Activated T-helper 9 cell treated with anti-CD3 and anti-CD28 coated beads, Interleukin-2, amount 50 U/mL, for 16 hours (primary cell): Measurements from ENCODE around the gene SPATS1.
"Not testable (repeated sequence)": the region's sequence is repeated elsewhere in the genome, so short reads cannot be mapped to it uniquely, and the experiment has no call there.

Experiments
- DNase-seq: peaks from one replicate; pipeline ENCODE4 v3.0.0-alpha.2; 2020; ENCODE audit warnings: low read depth

SPATS1 gene

DNA sequence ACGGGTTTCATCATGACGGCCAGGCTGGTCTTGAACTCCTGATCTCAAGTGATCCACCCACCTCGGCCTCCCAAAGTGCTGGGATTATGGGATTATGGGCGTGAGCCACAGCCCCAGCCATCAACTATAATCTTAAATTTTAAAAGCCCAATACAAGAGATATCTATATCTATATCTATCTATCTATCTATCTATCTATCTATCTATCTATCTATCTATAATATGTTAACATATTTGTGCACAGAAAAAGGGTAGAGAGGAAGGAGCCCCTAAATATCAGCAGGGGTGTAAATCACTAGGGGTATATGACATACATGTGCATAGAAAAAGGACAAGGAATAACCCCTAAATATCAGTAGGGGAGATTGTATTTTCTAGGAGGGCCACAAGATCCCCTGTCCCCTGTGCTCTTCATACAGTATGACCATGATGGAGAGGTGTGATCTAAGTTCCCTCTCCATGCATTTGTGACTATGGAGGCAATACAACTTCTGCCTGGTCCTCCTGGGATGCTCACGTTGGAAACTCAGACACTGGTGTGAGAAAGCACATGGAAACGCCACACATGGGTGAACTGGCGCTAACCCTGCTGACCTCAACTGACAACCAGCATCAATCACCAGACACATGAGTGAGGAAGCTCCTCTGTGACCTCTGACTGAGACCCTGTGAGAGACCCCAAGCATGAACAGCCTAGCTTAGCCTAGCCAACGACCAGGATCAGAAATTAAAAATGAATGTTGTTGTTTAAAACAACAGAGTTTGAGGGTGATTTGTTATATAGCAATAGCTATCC is 1.2 kb upstream of the SPATS1 start:
- DNase-seq: no peak

- DNase-seq: no peak
Observed at GRCh38 chr6:44342052-44342451, 398 bp upstream of the SPATS1 start.

- not testable (repeated sequence) for DNase-seq
Observed at GRCh38 chr6:44346818-44347217, 4.4 kb downstream of the SPATS1 start.

DNA sequence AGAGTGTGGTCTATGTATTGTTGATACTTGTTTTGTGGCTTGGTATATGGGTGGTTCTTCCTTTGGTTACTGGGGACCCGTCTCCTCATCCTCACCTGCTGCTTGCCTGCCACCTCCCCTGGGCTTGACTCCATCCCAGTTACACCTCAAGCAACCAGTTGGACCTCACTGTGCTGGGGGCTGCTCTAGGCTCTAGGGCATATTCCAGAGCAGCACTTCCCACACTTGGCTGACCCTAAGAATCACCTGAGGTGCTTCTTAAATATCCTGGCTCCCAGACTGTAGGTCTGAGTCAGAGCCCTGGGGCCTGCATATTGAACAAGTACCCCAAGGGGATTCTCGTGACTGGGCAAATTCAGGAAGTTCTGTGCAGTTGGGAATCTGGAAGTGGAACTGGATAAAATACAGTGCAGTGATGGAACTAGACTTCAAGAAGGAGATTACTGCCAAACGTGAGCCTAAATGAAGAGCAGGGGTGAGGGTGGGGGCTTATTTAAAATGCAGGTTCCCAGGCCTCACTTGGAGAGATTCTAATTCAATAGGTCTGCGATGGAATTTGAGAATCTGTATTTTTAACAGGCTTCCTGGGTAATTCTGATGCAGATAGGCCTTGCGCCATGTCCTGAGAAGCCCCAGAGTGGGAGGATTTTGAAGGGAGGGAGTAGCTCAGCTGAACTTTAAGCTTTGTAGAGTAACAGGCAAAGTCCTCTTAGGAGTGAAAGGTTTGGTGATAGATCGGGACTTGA is 7.6 kb downstream of the SPATS1 start:
- DNase-seq: no peak

GRCh38 chr6:44350650-44350994 is 8.2 kb downstream of the SPATS1 start:
- DNase-seq: not testable (repeated sequence)

GRCh38 chr6:44352259-44352658 is 9.8 kb downstream of the SPATS1 start:
- DNase-seq: no peak

- no peak for DNase-seq
Observed at GRCh38 chr6:44353336-44353735, 10.9 kb downstream of the SPATS1 start.

GRCh38 chr6:44355640-44356039 is 13.2 kb downstream of the SPATS1 start:
- no peak for DNase-seq

DNA sequence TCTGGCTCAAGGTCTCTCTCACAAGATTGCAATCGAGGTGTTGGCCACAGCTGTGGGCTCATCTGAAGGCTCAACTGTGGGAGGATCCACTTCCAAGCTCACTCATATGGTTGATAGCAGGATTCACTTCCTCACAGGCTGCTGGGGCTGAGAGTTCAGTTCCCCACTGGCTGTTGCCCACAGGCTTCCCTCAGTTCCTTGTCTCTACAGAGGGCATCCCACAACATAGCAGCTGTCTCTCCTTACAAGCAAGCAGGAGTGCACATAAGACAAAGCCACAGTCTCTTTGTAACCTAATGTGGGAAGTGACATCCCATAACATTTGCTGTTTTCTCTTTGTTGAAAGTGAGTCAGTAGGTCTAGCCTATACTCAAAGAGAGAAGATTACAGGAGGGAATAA is 14.0 kb downstream of the SPATS1 start:
- no peak for DNase-seq

GRCh38 chr6:44359973-44360372 is 17.5 kb downstream of the SPATS1 start:
- no peak for DNase-seq

DNA sequence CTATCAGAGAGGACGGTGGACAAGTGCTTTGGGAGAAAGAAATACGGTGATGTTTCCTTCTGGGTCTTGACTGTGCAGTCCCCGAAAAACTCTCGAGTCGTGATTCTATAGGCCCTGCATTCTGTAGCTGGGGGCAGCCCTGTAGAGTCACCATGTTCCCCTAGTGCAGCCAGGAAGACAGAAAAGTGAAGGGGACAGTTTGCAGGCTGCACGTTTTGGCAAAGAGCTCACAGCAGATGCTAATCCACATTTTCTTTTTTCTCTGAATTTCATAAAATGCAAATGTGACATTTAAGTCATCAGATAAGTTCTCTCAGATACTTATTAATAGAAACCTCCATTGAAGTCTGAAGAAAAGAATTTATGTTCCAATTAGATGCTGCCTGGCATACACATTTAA is 19.5 kb downstream of the SPATS1 start:
- no peak for DNase-seq

DNA sequence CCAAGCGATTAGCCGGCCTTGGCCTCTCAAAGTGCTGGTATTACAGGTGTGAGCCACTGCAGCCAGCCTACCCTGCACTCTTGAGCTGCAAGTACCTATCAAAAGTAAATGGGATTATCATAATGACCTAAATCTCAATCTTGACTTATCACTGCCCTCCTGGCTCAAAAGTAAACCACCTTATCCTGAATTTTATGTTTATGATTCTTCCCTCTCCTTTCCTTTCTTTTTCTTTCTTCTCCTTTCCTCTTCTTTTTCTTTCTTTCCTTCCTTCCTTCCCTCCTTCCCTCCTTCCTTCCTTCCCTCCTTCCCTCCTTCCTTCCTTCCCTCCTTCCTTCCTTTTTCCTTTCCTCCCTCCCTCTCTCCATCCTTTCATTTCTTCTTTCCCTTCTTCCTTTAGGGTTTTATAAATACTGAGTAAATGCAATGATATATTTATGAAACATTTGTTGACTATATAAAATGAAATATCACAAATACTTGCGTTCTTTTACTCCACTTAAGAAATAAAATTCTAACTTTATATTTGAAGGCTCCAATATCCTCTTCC is 21.0 kb downstream of the SPATS1 start:
- no peak for DNase-seq

- no peak for DNase-seq
Observed at GRCh38 chr6:44366781-44367180, 24.3 kb downstream of the SPATS1 start.

- no peak for DNase-seq
Observed at GRCh38 chr6:44367681-44368080, 25.2 kb downstream of the SPATS1 start.

DNA sequence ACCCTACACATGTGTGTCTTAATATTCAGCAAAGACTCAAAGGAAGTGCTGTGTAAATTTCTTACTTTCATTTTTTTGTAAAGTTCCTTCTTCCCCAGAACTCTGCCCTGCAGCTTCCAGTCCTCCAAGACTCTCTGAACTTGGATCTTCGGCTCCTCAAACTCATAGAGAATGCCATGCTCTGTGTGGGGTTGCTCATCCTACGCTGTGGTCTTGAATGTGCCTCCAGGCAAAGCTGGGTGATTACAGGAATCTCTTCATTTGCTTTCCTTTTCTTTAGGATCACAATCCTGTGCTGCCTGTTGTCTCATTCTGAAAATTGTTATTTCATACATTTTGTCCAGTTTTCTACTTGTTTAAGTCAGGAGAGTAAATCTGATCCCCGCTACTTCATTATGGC is 30.6 kb downstream of the SPATS1 start:
- DNase-seq: no peak

GRCh38 chr6:44373787-44374186 is 31.3 kb downstream of the SPATS1 start:
- no peak for DNase-seq

DNA sequence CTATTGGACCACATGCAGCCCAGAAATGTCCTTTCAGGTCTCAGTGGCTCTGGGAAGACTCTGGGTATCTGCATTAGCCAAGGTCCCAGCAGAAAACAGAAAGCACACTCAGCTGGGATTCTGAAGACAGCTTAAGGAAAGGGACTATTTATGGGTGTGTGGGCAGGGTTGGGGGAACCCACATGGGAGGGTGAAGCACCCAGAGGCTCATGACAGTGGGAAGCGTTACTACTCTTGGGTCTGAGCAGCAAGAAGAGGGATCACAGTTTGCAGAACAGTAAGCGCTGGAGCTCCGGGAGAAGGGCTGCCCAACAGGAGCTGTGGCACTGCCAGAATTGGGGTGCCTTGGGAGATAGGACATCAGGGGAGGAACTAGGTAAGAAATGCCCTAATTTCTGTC is 32.6 kb downstream of the SPATS1 start:
- DNase-seq: no peak

GRCh38 chr6:44377484-44377883 is 35.0 kb downstream of the SPATS1 start:
- DNase-seq: no peak

GRCh38 chr6:44377971-44378370 is 35.5 kb downstream of the SPATS1 start:
- DNase-seq: no peak

- DNase-seq: no peak
Observed at GRCh38 chr6:44381739-44382138, 39.3 kb downstream of the SPATS1 start.

DNA sequence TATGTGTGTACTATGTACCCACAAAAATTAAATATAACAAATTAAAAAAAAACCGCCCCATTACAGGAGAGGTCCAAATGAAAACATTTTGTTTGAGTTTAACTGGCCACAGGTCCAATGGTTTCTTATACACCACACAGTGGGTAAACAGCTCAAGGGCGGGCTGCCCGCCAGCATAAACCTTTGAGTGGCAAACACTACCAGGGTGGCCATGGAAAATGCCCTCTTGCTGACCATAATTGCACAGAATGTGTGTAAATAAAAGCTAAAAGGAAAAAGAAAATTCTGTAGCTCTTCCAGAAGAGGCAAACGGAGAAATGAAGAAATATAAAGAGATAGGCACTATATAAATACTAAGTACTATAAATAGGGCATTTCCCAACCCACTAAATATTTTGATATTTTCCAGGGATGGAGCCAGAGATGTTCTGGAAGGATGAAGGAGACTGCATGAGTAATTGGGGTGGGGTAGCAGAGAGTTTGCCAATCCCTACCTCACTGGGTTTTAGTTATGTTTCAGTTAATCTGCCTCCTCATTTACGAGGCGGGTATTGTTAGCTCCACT is 44.0 kb downstream of the SPATS1 start:
- DNase-seq: no peak

DNA sequence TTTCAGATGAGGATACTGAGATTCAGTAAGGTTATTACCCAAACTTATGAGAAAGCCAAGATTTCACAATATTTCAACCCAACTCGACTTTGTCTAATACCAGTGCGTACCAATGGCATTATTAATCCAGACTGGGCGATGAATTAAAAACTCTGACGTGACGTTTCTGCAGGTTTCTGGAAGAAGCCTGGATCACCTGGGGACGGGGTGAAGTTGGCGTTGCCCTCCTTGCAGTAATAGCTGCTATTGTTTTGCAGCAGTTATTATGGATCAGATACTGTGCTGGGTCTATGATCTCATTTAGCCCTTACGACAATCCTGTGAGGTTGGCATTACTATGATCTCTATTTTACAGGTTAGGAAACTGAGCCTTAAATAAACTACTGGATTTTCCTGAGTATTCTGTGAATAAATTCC is 44.5 kb downstream of the SPATS1 start:
- no peak for DNase-seq
